ENCODE data around the gene OR13C4.
"Not testable (repeated sequence)": the region's sequence is repeated elsewhere in the genome, so short reads cannot be mapped to it uniquely, and the experiment has no call there.

OR13C4 gene

DNA sequence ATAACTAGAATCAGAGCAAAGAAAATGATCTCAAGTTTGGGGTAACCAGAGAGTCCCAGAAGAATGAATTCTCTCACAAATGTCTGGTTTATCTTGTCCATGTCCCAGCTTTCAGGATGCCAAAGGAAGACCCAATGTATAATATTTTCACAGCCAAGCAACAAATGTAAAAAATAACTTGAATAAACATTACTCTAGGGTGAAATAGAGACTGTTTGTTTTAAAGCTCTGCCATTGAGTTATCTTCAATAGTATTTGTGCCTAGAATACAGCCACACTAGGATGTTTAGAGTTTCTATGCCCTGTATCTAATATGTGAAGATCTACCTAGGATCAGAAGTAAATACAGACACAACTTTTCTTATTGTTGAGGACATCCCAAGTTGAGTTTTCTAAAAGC is at the start of gene OR13C4:
TSS of gene OR13C4 (minus strand) at position 101 of the 400 bp plus-strand sequence. CDS start at position 101, 0 bp downstream.
- DNase-seq: no peak

DNA sequence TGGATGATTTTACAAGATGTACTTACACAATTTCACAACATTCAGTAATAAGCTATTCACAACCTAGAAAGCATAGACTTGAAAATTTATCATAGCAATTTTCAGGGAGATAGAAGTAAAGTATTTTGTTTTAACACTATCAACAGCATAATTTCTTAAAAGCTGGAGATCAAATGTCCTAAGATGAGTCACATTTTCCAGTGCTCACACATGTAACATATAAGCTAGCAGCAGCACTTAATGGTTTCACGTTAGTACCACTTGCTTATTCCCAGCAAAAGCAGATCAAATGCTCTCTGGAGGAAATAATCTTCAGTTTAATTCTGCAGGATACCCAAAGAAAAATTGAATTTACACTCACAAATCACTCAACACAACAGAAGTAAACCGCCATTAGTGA is 48.4 kb upstream of the OR13C4 start:
- DNase-seq: no peak

DNA sequence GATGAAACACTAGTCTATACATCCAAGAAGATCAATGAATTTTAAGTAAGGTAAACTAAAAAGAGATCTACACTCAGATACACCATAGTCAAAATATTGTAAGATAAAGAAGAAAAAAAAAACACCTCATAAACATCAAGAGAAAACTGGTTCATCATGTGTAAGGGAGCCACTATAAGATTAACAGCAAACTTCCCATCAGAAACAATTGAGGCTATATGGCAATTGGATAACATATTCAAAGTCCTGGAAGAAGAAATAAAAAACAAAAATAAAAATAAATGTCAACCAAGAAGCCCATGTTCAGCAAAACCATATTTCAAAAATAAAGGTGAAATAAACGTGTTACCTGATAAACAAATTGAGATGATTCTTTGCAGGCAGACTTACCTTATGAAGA is 45.6 kb upstream of the OR13C4 start:
- DNase-seq: no peak

DNA sequence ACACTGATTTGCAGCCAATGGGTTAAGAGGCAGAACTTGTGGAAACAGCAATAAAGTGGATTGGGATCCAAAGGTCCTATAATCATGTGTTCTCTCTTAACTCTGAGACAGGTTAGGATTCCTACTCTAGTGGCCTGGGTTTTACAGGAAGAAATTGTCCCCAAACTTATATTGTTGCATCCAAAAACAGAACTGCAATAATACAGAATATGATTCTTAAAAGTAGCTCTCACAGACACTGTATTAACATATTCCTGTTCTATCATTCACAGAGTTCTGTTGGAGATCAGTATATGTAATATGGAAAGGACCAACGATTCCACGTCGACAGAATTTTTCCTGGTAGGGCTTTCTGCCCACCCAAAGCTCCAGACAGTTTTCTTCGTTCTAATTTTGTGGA is 41.9 kb upstream of the OR13C4 start, which contains the start of gene OR13C8:
TSS of gene OR13C8 (plus strand) at position 301 of the 400 bp plus-strand sequence. CDS start at position 301, 0 bp downstream.
- DNase-seq: no peak

DNA sequence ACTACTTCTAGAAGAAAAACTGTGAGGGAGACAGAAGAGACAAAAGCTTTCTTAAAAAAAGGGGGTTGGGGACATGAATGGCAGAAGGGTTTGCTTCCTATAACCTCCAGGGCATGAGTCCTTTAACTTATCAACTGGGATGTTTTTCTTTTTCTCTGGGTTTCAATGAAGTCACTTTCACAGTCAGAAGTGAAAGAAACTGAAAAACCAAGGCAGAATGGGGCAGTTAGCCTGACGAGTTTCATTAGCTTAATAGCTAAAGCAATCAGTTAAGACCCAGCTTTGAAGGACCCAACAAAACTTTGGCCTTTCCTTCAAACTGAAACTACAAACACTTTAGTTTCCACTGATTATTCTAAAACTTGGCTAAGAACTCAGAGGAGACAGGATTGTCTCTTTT is 37.3 kb upstream of the OR13C4 start:
- DNase-seq: no peak

DNA sequence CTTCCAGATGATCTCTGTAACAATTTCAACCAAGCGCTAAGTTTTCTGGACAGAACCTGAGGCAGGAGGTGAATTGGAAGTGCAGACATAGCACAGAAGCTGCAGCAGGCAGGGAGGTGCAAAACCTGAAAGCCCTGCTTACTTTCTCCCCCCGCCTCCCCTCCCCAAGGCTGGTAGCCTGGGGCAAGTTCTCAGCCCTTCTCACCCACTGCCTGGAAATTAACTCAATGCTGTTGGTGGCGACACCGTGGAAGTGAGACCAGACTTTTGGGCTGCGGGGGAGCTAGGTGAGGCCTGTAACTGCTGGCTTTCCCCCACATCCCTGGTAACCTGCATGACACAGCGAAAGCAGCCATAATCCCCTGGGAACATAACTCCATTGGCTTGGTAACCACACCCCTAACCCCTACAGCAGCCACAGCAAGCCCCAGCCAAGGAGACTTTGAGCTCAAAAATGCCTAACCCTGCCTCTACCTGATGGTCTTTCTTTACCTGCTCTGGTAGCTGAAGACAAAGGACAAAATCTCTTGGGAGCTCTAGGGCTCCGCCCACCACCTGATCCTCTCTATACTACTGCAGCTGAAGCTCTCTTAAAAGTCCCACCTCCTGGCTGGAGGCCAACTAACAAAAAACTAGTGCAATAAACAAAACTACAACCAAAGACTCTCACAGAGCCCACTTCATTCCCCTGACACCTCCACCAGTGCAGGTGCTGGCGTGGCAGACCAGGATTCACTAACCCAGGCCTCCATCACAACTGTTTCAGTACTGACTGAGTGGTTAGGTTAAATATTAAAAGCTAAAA is 30.0 kb upstream of the OR13C4 start:
- no peak for DNase-seq

DNA sequence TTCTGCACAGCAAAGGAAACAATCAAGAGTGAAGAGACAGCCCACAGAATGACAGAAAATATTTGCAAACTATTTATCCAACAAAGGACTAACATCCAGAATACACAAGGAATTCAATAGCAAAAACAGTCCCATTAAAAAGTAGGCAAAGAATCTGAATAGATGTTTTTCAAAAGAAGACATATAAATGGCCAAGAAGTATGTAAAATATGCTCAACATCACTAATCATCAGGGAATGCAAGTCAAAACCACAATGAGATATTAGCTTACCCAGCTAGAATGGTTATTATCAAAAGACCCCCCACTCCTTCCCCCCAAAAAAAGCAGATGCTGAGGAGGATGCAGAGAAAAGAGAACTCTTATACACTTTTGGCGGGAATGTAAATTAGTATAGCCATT is 28.5 kb upstream of the OR13C4 start:
- no peak for DNase-seq

DNA sequence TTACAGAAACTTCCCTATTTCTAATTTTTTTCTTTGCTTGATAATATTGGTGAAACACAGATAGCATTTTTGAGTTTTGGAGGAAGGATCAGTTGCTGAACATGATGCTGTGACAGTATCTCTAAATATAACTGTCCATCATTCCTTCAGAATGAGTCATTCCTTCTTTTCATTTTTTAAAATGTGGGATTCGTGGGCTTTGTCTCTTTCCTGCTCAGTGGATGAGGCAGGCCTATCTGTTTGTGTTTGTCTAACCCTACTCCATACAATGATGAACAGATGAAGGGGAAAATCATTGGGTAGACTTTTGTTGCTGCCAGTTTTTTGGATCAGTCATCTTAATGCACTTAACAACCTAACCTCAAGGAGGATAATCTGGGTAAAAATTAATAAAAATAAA is 26.3 kb upstream of the OR13C4 start:
- DNase-seq: no peak

DNA sequence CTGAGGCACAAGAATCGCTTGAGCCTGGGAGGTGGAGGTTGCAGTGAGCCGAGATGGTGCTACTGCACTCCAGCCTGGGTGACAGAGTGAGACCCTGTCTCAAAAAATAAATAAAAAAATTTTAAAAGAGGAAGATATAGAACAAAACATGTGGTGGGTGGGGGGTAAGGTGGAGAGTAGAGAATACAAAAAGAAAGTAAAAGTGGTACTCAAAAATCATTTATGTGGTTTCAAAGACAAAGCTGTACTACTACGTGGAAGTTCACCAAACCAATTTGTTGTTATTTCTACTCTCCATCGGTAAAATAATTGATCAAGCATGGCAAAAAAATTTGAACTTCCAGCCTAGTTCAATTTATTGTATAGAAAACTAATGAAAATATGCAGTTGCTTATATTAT is 17.6 kb upstream of the OR13C4 start:
- no peak for DNase-seq

DNA sequence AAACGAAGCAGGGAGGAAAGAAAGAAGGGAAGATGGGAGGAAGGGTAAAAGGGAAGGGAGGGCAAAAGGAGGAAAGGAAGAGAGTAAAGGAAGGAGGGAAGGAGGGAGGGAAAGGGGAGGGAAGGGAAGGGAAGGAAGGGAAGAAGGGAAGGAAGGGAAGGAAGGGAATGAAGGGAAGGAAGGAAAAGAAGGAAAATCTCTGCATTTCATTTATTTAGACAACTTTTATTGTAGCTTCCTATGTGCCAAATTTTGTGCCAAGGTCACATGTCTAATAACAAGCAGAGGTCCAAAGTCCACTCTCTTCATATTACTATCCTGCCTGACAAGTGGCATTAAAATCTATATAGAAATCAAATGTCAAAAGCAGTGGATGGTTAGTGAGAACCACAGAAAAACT is 12.3 kb upstream of the OR13C4 start:
- no peak for DNase-seq

DNA sequence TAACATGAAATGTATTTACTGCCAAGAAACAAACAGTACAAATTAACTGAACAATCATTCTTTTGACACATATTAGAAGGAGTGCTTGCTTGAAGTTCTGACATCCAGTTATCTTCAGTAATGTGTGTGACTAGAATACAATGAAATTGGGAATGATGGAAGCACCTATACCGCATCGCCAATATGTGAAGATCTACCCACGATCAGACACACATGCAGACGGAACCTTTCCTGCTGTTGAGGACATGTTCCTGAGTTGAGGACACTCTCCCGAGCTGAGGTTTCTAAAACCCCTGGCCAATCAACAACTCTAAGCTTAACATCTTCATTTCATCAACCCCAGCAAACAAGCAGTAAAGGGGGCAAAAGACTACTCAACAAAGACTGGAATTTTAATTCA is 9.7 kb upstream of the OR13C4 start, which contains the start of gene OR13C3:
TSS of gene OR13C3 (minus strand) at position 101 of the 400 bp plus-strand sequence. CDS start 133 bp downstream, outside the sequence.
- DNase-seq: no peak

DNA sequence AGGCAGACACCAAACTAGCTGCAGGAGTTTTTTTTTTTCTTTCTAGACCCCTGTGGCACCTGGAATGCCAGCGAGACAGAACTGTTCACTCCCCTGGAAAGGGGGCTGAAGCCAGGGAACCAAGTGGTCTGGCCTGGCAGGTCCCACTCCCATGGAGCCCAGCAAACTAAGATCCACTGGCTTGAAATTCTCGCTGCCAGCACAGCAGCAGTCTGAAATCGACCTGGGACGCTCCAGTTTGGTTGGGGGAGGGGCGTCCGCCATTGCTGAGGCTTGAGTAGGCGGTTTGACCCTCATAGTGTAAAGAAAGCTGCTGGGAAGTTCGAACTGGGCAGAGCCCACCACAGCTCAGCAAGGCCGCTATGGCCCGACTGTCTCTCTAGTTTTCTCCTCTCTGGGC is 6.8 kb downstream of the OR13C4 start:
- DNase-seq: not testable (repeated sequence)

DNA sequence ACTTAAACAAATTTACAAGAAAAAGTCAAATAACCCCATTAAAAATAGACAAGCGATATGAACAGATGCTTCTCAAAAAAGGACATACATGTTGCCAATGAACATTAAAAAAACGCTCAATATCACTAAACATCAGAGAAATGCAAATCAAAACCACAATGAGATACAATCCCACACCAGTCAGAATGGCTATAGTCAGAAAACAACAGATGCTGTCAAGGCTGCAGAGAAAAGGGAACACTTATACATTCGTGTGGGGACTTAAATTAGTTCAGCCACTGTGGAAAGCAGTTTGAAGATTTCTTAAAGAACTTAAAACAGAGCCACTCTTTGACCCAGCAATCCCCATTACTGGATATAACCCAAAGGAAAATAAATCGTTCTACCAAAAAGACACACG is 12.1 kb downstream of the OR13C4 start:
- no peak for DNase-seq

DNA sequence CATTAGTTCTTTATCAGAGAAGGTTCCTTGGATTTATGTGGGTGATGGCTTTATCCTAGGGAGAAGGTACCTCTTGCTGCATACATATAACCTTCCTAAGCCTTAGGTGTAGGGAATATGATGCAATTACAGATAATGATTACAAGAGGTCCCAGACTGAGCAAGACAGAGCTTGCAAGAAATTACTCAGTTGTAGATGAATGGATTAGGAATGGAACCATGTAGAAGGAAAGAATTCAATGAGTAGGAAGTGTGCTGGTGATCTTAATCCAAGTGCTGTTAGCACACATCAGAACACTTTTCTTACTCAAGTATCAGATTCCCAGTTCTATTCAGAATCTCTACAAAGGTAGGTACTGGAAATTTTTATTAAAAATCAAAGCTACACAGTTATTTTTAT is 20.4 kb downstream of the OR13C4 start:
- no peak for DNase-seq

DNA sequence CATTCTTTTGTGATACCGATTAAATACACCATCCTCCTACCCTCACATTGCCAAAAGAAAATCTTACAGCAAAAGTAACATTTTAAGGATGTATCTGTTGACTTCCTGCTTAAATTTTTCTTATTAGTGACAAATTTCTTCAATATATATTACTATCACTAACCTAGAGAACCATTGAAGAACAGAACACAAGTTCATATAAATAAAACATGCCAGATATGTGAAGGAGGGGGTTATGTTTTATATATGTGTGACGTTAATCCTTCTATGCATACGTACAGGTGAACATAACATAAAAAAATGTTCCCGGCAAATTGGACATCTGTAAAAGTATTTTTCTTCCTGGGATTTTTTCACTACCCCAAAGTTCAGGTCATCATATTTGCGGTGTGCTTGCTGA is 23.0 kb downstream of the OR13C4 start, which contains the start of gene OR13F1:
TSS of gene OR13F1 (plus strand) at position 301 of the 400 bp plus-strand sequence. CDS start at position 301, 0 bp downstream.
- no peak for DNase-seq

DNA sequence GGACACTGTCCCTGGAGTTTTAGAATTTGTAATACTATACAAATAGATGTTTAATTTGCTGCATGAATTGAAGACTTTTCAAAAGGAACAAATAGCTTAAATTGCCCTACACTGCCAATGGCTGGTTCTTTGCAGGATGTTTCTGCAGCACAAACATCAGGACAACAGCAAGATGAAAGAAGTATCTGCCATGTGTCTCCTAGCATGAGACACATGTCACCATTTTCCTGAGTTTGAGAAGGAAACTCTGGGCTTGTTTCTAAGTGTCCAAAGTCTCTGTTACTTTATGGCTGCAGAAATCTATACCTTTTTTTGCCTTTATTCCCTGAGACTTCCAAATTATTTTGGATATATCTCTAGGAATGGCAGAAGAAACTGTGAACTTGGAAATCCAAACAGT is 23.6 kb downstream of the OR13C4 start:
- no peak for DNase-seq

DNA sequence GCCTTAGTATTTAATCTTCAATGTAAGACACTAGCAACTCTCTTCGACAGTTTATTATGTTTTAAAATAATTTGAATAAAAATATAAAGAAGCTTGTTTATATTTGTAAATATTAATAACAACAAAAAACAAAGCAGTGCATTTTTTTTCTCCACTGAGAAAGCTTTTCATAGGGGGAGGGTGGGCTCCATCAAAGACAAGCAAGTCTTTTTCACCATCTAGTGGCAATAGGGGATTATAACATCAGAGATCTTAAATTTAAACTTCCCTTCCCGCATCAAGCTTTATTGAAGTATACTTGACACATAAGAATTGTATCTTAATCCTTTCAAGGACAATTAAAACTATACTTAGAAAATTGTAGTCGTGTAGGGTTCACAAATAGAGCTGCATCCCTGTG is 32.2 kb downstream of the OR13C4 start:
- no peak for DNase-seq

DNA sequence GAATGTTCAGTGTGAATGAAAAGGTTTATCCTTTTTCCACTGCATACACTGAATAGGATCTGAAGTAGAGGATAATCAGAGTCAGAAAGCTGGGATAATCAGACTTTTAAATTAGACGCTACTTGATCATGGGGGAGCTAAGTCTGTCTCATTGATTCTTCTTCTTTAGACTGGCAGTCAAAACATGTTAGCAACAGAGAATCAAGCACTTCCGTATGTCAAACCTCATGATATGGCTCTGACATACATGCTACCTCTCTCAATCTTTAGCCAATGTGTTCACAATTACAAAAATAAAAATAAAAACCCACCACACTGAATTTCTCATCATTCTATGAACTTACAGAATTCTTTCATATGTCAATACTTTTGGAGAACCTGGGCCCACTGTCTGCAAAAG is 42.0 kb downstream of the OR13C4 start:
- DNase-seq: no peak

DNA sequence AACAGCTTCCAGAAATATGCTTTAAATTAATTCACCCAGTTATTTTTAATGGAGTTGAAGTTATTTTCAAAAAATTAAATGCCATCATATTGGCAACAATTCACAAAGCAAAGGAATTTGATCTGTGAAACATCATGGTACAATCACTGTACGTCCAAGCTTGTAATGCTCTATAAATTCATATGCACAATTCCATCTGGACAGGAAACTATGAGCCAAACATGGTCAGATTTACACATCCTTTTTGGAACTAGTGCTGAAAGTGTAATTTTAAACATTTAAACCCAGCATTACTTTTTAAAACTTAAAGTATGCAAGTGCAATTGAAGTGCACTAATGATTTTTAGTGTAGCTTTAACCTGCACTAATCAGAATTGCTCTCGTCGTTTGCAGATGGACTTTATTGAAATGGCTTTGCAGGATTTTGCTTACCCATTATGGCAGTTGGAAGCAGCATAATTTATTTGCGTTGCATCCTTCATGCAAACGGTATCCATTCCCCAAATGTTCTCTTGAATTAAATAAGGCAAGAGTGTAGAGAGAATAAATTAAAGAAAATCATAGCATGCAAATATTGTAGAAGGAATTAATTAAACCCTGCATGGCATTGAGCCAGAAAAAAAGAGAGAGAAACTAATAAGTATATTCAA is 44.0 kb downstream of the OR13C4 start:
- DNase-seq: no peak

Data from CD4-positive, alpha-beta T cell treated with Interferon alpha-2 for 1 hour (primary cell).